BJ (cell line): ENCODE measurements around the gene MBD3. TPM values are rescaled to one million over a fixed set of nuclear protein-coding genes. Genes with fewer than 3 reads are reported as not detected.
"Not testable (repeated sequence)": the region's sequence is repeated elsewhere in the genome, so short reads cannot be mapped to it uniquely, and the experiment has no call there.

Experiments
- CTCF ChIA-PET: fragments of 350-600 bp; formaldehyde crosslinking; extraction: SDS; loops from one replicate; lab custom pipeline; 2021; ENCODE audit warnings: antibody characterized with exemption, inconsistent platforms; lab: Yijun Ruan, JAX
- POLR2A ChIA-PET: fragments of 300-600 bp; sonication (Branson Sonifier 250); formaldehyde crosslinking; extraction: SDS; loops from one replicate; lab custom pipeline; 2021; ENCODE audit warnings: antibody characterized with exemption; lab: Charles Lee
- DNase-seq: peaks from one replicate; pipeline ENCODE4 v3.0.0-alpha.2; 2011; ENCODE audit warnings: low read depth
- H3K27me3 ChIP-seq: 2 replicates; pipeline ENCODE4 v1.6.0; 2011; ENCODE audit warnings: low read length; ENCODE audit not compliant: control insufficient read depth, insufficient read depth
- H3K36me3 ChIP-seq: 2 replicates; pipeline ENCODE4 v1.5.1; 2011; ENCODE audit warnings: low read length; ENCODE audit not compliant: control insufficient read depth, insufficient read depth
- H3K4me3 ChIP-seq: 2 replicates; pipeline ENCODE4 v1.5.1; 2011; ENCODE audit warnings: low read depth, mild to moderate bottlenecking, control low read depth, low read length
- CTCF ChIP-seq: IDR thresholded peaks from 2 replicates; pipeline ENCODE4 v1.5.1; 2011; ENCODE audit warnings: low read depth, mild to moderate bottlenecking, control low read depth, inconsistent platforms, low read length, moderate library complexity; ENCODE audit not compliant: insufficient read depth
- polyA plus RNA-seq: library from polyadenylated mRNA; depleted of rRNA; stranded (reverse); fragments of >200 nt; gene quantifications from 2 replicates; pipeline ENCODE4 v1.2.3, GENCODE V29; 2011

MBD3 gene
- polyA plus RNA-seq, 1 experiment = 53.4 TPM

- POLR2A ChIA-PET = no interaction called here
- no peaks in the 10 kb centered on the region for H3K36me3 ChIP-seq
- CTCF ChIA-PET = no interaction called here
- H3K4me3 ChIP-seq = no peak overlapping the region
- no peak for TF ChIP-seq CTCF
- no peak for DNase-seq
- H3K27me3 ChIP-seq = peaks cover 4% of the 10 kb centered on the region
These were observed 53.7 kb downstream of the MBD3 start for GRCh38 chr19:1538978-1539377.

- H3K4me3 ChIP-seq, H3K36me3 ChIP-seq, H3K27me3 ChIP-seq, POLR2A ChIA-PET, DNase-seq: not testable (repeated sequence)
- CTCF ChIA-PET = interaction anchor here (0.6 to 1.0 kb wide), 3 partner anchors 11 to 313 kb away, joined by 3 read pairs; no protein-coding TSS in a partner anchor
These were observed 57.0 kb downstream of the MBD3 start for GRCh38 chr19:1535699-1536098.

- Histone ChIP-seq H3K4me3 (no peak overlapping the region), H3K36me3 (no peaks in the 10 kb centered on the region), H3K27me3 (no peaks in the 10 kb centered on the region; the same call in 1 of the 2 replicates)
- POLR2A ChIA-PET = no interaction called here
- no peak for TF ChIP-seq CTCF
- CTCF ChIA-PET = interaction anchor here (0.6 to 0.9 kb wide), 2 partner anchors 12 to 237 kb away, joined by 3 read pairs; no protein-coding TSS in a partner anchor
- no peak for DNase-seq
These were observed 57.7 kb downstream of the MBD3 start for GRCh38 chr19:1534972-1535371.

- POLR2A ChIA-PET = no interaction called here
- H3K4me3 ChIP-seq = no peak overlapping the region
- no peak for TF ChIP-seq CTCF
These were observed 59.0 kb downstream of the MBD3 start for GRCh38 chr19:1533510-1534150.

GRCh38 chr19:1532003-1532402 lies 60.7 kb downstream of the MBD3 start:
- DNase-seq = no peak
- Histone ChIP-seq H3K4me3 (no peak overlapping the region), H3K36me3 (no peaks in the 10 kb centered on the region), H3K27me3 (no peaks in the 10 kb centered on the region; the same call in 1 of the 2 replicates)
- no peak for TF ChIP-seq CTCF
- ChIA-PET POLR2A (no interaction called here), CTCF (interaction anchor here (3.1 kb wide), 1 partner anchor 14 kb away, joined by 13 read pairs; no protein-coding TSS in a partner anchor)

More at GRCh38 chr19:1533510-1534150, 59.0 kb downstream of the MBD3 start:
- H3K27me3 ChIP-seq = no peaks in the 10 kb centered on the region; the same call in 1 of the 2 replicates
- no peak for DNase-seq
- H3K36me3 ChIP-seq = no peaks in the 10 kb centered on the region
- CTCF ChIA-PET = interaction anchor here (3.1 kb wide), 1 partner anchor 13 kb away, joined by 13 read pairs; no protein-coding TSS in a partner anchor

GRCh38 chr19:1531587-1531986 lies 61.1 kb downstream of the MBD3 start:
- no peaks in the 10 kb centered on the region for H3K36me3 ChIP-seq
- ChIA-PET POLR2A (no interaction called here), CTCF (interaction anchor here (1.5 to 3.1 kb wide), 2 partner anchors 15 to 141 kb away, joined by 3 to 13 read pairs; no protein-coding TSS in a partner anchor)
- H3K4me3 ChIP-seq = no peak overlapping the region
- no peak for DNase-seq
- no peak for TF ChIP-seq CTCF
- H3K27me3 ChIP-seq = no peaks in the 10 kb centered on the region; the same call in 1 of the 2 replicates

GRCh38 chr19:1530856-1531255 lies 61.8 kb downstream of the MBD3 start:
- POLR2A ChIA-PET, H3K36me3 ChIP-seq, DNase-seq, H3K4me3 ChIP-seq, H3K27me3 ChIP-seq: not testable (repeated sequence)
- CTCF ChIA-PET = interaction anchor here (0.6 to 1.6 kb wide), 3 partner anchors 15 to 142 kb away, joined by 3 to 6 read pairs (median 4); no protein-coding TSS in a partner anchor
